ENCODE measurements around the gene COA1. TPM values are rescaled to one million over a fixed set of nuclear protein-coding genes. Genes with fewer than 3 reads are reported as not detected.

Gene COA1
- total and polyA plus RNA-seq, 9 of the 15 experiments (the other 6 are each of a cell fraction or from before 2014, with no cell fraction given): 98.9 to 463 (median 181) TPM

GRCh38 chr7:43750016-43750887, 20.9 kb upstream of the COA1 start (continued):
- TF ChIP-seq, protein P1, sequence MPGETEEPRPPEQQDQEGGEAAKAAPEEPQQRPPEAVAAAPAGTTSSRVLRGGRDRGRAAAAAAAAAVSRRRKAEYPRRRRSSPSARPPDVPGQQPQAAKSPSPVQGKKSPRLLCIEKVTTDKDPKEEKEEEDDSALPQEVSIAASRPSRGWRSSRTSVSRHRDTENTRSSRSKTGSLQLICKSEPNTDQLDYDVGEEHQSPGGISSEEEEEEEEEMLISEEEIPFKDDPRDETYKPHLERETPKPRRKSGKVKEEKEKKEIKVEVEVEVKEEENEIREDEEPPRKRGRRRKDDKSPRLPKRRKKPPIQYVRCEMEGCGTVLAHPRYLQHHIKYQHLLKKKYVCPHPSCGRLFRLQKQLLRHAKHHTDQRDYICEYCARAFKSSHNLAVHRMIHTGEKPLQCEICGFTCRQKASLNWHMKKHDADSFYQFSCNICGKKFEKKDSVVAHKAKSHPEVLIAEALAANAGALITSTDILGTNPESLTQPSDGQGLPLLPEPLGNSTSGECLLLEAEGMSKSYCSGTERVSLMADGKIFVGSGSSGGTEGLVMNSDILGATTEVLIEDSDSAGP (CRISPR knock-in tag; IDR thresholded peaks at IDR 0.05): no peak
- no peak for TF ChIP-seq ZBTB17 (CRISPR knock-in tag; IDR thresholded peaks at IDR 0.05)
- no peak for TF ChIP-seq NR2F6 (CRISPR knock-in tag; IDR thresholded peaks at IDR 0.05)
- TF ChIP-seq SAFB2 (IDR thresholded peaks at IDR 0.05; ENCODE audit: borderline replicate concordance, low read depth, low read length, severe bottlenecking): no peak
- TF ChIP-seq, protein P2, sequence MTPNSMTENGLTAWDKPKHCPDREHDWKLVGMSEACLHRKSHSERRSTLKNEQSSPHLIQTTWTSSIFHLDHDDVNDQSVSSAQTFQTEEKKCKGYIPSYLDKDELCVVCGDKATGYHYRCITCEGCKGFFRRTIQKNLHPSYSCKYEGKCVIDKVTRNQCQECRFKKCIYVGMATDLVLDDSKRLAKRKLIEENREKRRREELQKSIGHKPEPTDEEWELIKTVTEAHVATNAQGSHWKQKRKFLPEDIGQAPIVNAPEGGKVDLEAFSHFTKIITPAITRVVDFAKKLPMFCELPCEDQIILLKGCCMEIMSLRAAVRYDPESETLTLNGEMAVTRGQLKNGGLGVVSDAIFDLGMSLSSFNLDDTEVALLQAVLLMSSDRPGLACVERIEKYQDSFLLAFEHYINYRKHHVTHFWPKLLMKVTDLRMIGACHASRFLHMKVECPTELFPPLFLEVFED (CRISPR knock-in tag; conservative IDR thresholded peaks at IDR 0.05): no peak
- TF ChIP-seq ZNF408 (CRISPR knock-in tag; IDR thresholded peaks at IDR 0.05; ENCODE audit: low read depth): no peak
- no peak for TF ChIP-seq ZNF695 (CRISPR knock-in tag; IDR thresholded peaks at IDR 0.05)
- peak; percentile 31; the same call in 1 of the 2 replicates for TF ChIP-seq CXXC5 (CRISPR knock-in tag; IDR thresholded peaks at IDR 0.05)
- no peak for TF ChIP-seq HEY1 (CRISPR knock-in tag; IDR thresholded peaks at IDR 0.05; ENCODE audit: borderline replicate concordance)
- no peak for TF ChIP-seq PKNOX1 (IDR thresholded peaks at IDR 0.05)
- TF ChIP-seq ATF6 (CRISPR knock-in tag; IDR thresholded peaks at IDR 0.05): no peak
